Measurements from ENCODE around the gene CUL4A. TPM values are rescaled to one million over a fixed set of nuclear protein-coding genes. Genes with fewer than 3 reads are reported as not detected.

Gene CUL4A
- polyA plus RNA-seq, 4 donors = 59.7 to 87.2 (median 82.7) TPM

- DNase-seq (ENCODE audit: low read depth in 4 of 4, low spot score in 3 of 4) = no peak
Observed at GRCh38 chr13:113178896-113179167, 30.6 kb upstream of the CUL4A start.

GRCh38 chr13:113179374-113180230 is 29.8 kb upstream of the CUL4A start:
- DNase-seq (ENCODE audit: low read depth in 4 of 4, low spot score in 3 of 4) = no peak

- no peak for DNase-seq (ENCODE audit: low read depth in 4 of 4, low spot score in 3 of 4)
Observed at GRCh38 chr13:113182046-113182445, 27.4 kb upstream of the CUL4A start.

GRCh38 chr13:113183450-113184129 is 25.8 kb upstream of the CUL4A start:
- DNase-seq (ENCODE audit: low read depth in 4 of 4, low spot score in 3 of 4) = no peak

GRCh38 chr13:113184568-113185440 is 24.6 kb upstream of the CUL4A start:
- no peak for DNase-seq (ENCODE audit: low read depth in 4 of 4, low spot score in 3 of 4)

- no peak for DNase-seq (ENCODE audit: low read depth in 4 of 4, low spot score in 3 of 4)
Observed at GRCh38 chr13:113186061-113186900, 23.1 kb upstream of the CUL4A start.

- DNase-seq (ENCODE audit: low read depth in 4 of 4, low spot score in 3 of 4) = no peak
Observed at GRCh38 chr13:113187263-113187669, 22.1 kb upstream of the CUL4A start.

GRCh38 chr13:113187883-113188665 is 21.3 kb upstream of the CUL4A start:
- DNase-seq (ENCODE audit: low read depth in 4 of 4, low spot score in 3 of 4) = no peak

- DNase-seq (ENCODE audit: low read depth in 4 of 4, low spot score in 3 of 4) = no peak
Observed at GRCh38 chr13:113190181-113190580, 19.2 kb upstream of the CUL4A start.

GRCh38 chr13:113192279-113192678 is 17.1 kb upstream of the CUL4A start:
- DNase-seq (ENCODE audit: low read depth in 4 of 4, low spot score in 3 of 4) = no peak

- no peak for DNase-seq (ENCODE audit: low read depth in 4 of 4, low spot score in 3 of 4)
Observed at GRCh38 chr13:113192902-113193301, 16.5 kb upstream of the CUL4A start.

- DNase-seq (ENCODE audit: low read depth in 4 of 4, low spot score in 3 of 4) = no peak
Observed at GRCh38 chr13:113195360-113195759, 14.1 kb upstream of the CUL4A start.

- no peak for DNase-seq (ENCODE audit: low read depth in 4 of 4, low spot score in 3 of 4)
Observed at GRCh38 chr13:113196970-113197737, 12.3 kb upstream of the CUL4A start.

GRCh38 chr13:113201815-113202214 is 7.6 kb upstream of the CUL4A start:
- no peak for DNase-seq (ENCODE audit: low read depth in 4 of 4, low spot score in 3 of 4)

GRCh38 chr13:113202912-113203311 is 6.5 kb upstream of the CUL4A start:
- no peak for DNase-seq (ENCODE audit: low read depth in 4 of 4, low spot score in 3 of 4)

GRCh38 chr13:113203507-113204377 is 5.7 kb upstream of the CUL4A start:
- DNase-seq (ENCODE audit: low read depth in 4 of 4, low spot score in 3 of 4) = no peak

GRCh38 chr13:113204378-113204734 is 5.1 kb upstream of the CUL4A start:
- DNase-seq (ENCODE audit: low read depth in 4 of 4, low spot score in 3 of 4) = no peak

GRCh38 chr13:113205428-113205931 is 3.9 kb upstream of the CUL4A start:
- DNase-seq (ENCODE audit: low read depth in 4 of 4, low spot score in 3 of 4) = no peak

Measured in left renal pelvis (tissue), 4 donors.